AG09319 (cell line): ENCODE measurements around the gene SLBP.
A peak's percentile ranks its signal among the peaks of the same experiment; 100 is the strongest.

Source experiments
- DNase-seq: peaks from one replicate; pipeline ENCODE4 v3.0.0-alpha.2; 2010; ENCODE audit warnings: low read depth; ENCODE audit errors: extremely low read depth
- TF ChIP-seq, protein P1 (sequence below): IDR thresholded peaks from 2 replicates; pipeline ENCODE4 v1.5.1; 2011; ENCODE audit warnings: low read depth, mild to moderate bottlenecking, inconsistent platforms, low read length, moderate library complexity

The SLBP gene

DNA sequence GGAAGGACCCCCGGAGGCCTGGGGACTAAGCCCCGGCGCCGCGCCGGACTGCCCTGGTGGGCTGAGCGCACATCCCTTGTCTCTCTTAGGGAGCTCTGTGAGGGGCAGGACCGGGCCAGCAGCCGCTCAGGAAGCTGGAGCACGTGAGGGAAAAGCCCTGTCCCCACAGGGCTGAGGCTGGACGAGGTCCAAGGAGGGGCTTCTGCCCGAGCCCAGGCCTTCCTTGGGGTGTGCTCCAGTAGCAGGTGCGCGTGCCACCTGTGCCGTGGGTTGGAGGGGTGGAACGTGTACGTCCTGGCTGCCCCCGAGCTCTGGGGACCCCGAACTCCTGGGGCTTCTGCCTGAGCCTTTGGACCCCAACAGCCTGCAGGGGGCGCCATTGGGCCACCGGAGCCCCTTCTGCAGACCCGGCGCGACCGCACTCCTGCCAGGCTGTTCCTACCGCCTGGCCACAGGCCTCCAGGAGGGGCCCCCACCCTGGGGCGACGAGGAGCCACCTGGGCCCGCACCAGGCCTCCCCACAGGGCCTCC, 36.4 kb upstream of the SLBP start:
- TF ChIP-seq, protein P1, sequence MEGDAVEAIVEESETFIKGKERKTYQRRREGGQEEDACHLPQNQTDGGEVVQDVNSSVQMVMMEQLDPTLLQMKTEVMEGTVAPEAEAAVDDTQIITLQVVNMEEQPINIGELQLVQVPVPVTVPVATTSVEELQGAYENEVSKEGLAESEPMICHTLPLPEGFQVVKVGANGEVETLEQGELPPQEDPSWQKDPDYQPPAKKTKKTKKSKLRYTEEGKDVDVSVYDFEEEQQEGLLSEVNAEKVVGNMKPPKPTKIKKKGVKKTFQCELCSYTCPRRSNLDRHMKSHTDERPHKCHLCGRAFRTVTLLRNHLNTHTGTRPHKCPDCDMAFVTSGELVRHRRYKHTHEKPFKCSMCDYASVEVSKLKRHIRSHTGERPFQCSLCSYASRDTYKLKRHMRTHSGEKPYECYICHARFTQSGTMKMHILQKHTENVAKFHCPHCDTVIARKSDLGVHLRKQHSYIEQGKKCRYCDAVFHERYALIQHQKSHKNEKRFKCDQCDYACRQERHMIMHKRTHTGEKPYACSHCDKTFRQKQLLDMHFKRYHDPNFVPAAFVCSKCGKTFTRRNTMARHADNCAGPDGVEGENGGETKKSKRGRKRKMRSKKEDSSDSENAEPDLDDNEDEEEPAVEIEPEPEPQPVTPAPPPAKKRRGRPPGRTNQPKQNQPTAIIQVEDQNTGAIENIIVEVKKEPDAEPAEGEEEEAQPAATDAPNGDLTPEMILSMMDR, result peak; percentile 76
- no peak for DNase-seq

DNA sequence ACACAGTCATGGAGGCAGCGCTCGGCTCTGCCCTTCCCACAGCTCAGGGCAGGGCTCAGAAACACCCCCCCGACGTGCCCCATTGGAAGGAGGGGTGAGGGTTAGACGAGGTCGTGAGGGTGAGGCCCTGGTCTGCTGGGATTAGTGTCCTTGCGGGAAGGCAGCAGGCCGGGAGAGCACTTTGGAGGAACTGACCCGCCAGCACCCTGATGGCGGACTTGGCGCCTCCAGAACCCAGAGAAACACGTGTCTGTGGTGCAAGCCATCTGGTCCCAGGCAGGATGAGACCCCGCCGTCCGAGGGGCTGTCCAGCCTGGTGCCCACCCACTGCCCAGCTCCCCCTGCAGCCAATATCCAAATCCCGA, 35.5 kb upstream of the SLBP start:
- TF ChIP-seq, protein P1, result no peak
- DNase-seq, result no peak

DNA sequence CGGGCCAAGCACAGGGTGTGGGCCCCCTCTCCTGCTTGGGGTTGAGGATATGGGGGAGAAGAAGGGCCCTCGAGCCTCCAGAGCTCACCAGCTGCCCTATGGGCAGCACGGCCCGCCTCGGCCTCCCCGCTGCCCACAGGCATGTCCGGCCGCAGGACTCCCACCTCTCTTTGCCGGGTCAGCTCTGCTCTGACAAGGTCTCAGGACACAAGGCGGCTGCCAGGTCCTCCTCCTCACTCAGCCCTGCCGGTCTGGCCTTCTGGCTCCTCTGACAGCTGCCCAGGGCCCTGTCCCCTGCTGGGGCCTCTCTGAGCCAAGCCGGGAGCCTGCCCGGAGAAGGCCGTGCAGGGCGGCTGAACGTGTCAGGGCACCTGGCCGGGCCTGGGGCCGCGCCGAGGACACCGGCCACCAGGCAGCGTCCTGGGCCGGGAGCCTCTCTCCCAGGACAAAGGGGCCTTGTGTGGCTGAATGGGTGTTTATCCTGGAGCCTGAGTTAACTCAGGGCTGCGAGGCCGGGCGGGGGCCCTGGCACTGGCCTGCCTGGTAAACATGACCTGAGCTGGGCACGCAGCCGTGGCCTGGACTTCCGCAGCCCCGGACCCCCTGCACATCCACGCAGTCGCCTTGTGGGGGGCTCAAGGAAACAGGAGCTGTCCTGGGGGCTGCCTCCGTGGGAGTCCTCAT, 34.9 kb upstream of the SLBP start:
- TF ChIP-seq, protein P1, result no peak
- DNase-seq, result no peak

DNA sequence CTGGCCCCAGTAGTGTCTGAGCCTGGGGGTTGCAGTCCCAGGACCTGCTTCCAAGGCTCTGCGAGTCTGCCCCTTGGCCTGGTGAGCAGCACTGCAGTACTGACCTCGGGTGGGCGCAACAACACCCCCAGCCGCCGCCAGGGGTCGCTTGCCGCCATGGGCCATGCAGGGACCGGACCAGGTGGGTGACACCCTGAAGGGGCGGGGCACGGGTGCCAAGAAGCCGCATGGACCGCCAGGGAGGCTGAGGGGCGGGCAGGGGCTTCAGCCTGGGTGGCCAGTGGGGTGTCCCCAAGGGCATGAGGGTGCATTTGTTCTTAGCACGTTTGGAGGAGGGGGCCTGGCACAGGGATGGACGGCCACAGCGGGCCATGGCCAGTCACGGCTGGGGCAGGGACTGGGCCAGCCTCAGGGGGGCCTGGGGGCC, 34.2 kb upstream of the SLBP start:
- TF ChIP-seq, protein P1, result peak; percentile 77
- DNase-seq, result no peak

DNA sequence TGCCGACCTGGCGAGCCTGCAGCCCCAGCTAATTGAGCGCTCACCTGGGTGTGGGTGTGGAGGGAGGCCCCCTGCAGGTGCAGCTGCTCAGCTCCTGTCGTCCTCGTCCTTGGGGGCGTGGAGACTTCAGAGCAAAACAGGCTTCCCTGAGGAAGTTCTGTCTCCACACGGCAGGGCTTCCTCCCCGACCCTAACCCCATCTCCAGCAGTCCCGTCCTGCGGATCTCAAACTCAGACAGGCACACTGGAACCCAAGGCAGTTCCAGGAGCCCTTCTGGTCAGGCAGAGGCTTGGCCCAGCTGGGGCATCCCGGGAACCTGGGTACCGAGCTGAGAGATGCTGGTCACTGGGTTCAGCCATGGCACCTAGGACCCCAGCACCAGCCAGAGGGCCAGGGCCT, 33.6 kb upstream of the SLBP start:
- TF ChIP-seq, protein P1, result no peak
- DNase-seq, result no peak

DNA sequence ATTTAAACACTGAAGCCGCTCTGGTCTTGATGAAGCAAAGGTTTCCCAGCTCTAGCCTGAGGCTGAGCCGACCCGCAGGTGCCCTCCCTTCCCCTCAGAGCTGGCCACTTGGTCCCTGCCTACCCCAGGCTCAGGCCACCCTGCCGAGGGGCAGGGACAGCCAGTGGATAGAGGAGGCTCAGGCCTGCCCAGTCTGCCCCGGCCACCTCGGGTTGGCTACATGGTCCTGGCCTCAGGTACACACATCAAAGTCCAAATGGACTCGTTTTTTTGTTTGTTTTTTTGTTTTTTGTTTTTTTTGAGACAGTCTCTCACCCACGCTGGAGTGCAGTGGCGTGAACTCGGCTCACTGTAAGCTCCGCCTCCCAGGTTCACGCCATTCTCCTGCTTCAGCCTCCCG, 33.0 kb upstream of the SLBP start:
- TF ChIP-seq, protein P1, result no peak
- DNase-seq, result no peak

DNA sequence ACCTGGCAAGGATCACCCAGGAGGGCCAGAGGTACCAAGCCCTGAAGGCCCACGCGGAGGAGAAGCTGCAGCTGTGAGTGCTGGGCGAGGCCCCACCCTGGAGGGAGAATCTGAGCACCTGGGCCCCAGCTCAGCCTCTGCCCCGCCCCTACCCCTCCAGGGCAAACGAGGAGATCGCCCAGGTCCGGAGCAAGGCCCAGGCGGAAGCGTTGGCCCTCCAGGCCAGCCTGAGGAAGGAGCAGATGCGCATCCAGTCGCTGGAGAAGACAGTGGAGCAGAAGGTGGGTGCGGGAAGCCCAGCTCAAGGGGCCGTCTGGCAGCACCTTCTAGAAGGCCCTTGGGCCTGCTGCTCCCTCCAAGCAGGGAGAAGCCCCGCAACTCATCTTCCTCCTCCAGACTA, 32.4 kb upstream of the SLBP start:
- TF ChIP-seq, protein P1, result no peak
- DNase-seq, result no peak
